ENCODE data around the gene NSMCE3.

NSMCE3 gene

GRCh38 chr15:29239395-29239794, 30.2 kb downstream of the NSMCE3 start:
- H3K36me3 ChIP-seq (ENCODE audit: insufficient read depth, low read length), result no peaks in the 10 kb centered on the region
- no peaks in the 10 kb centered on the region for H3F3A ChIP-seq (ENCODE audit: insufficient read depth, low read length)
- TF ChIP-seq EZH2 (IDR thresholded peaks at IDR 0.05; ENCODE audit: borderline replicate concordance, low read length) (no peak), CTCF (IDR thresholded peaks at IDR 0.05; ENCODE audit: low read length) (no peak)
- no peak overlapping the region for H3K4me2 ChIP-seq (ENCODE audit: low read length)
- H2AFZ ChIP-seq (ENCODE audit: low read length), result no peak overlapping the region
- H3K27me3 ChIP-seq (ENCODE audit: insufficient read depth, low read length), result no peaks in the 10 kb centered on the region; the same call in 1 of the 2 replicates
- H3K9me3 ChIP-seq (ENCODE audit: low read length), result 0 out of 2 replicates have a peak, but pooled peaks cover 3% of the 10 kb centered on the region
- no peaks in the 10 kb centered on the region for H3K79me2 ChIP-seq (ENCODE audit: insufficient read depth, low read length)
- H3K27ac ChIP-seq (ENCODE audit: low read depth, low read length, poor library complexity, severe bottlenecking), result no peak overlapping the region
- H3K9ac ChIP-seq (ENCODE audit: low read length), result no peak overlapping the region
- no peak overlapping the region for H3K4me3 ChIP-seq (ENCODE audit: low read depth, low read length, poor library complexity, severe bottlenecking)
- H3K9me2 ChIP-seq (ENCODE audit: low read depth, low read length), result no peaks in the 10 kb centered on the region
- no peaks in the 10 kb centered on the region for H4K20me1 ChIP-seq (ENCODE audit: insufficient read depth, low read length)
- H3K4me1 ChIP-seq (ENCODE audit: insufficient read depth, low read length, severe bottlenecking), result no peaks in the 10 kb centered on the region

DNA sequence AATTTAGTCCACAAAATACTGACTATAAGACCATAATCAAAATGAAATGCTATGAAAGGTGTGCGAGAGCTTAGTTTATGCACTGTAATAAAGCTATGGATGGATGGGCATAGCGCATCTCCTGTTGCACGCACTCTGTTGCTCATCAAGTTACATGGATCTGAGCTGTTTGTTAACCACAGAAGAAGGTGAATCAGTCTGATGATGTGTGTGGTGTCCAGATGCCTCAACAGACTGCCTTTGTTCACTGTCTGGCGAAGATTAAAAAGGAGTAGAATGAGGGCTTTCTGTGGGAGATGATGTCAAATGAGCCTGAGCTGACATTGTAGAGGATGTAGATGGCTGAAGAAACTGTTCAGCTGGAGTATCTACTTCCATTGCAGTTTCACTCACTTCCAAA, 36.1 kb downstream of the NSMCE3 start:
- no peaks in the 10 kb centered on the region for H3K4me1 ChIP-seq (ENCODE audit: insufficient read depth, low read length, severe bottlenecking)
- no peaks in the 10 kb centered on the region for H4K20me1 ChIP-seq (ENCODE audit: insufficient read depth, low read length)
- no peak overlapping the region for H3K27ac ChIP-seq (ENCODE audit: low read depth, low read length, poor library complexity, severe bottlenecking)
- H3K27me3 ChIP-seq (ENCODE audit: insufficient read depth, low read length), result no peaks in the 10 kb centered on the region; the same call in 1 of the 2 replicates
- no peaks in the 10 kb centered on the region for H3K36me3 ChIP-seq (ENCODE audit: insufficient read depth, low read length)
- no peak overlapping the region for H3K4me3 ChIP-seq (ENCODE audit: low read depth, low read length, poor library complexity, severe bottlenecking)
- no peaks in the 10 kb centered on the region for H3F3A ChIP-seq (ENCODE audit: insufficient read depth, low read length)
- TF ChIP-seq CTCF (IDR thresholded peaks at IDR 0.05; ENCODE audit: low read length) (no peak), EZH2 (IDR thresholded peaks at IDR 0.05; ENCODE audit: borderline replicate concordance, low read length) (no peak)
- 0 out of 2 replicates have a peak, but pooled peaks cover 3% of the 10 kb centered on the region for H3K9me3 ChIP-seq (ENCODE audit: low read length)
- no peak overlapping the region for H3K9ac ChIP-seq (ENCODE audit: low read length)
- no peak overlapping the region for H2AFZ ChIP-seq (ENCODE audit: low read length)
- H3K9me2 ChIP-seq (ENCODE audit: low read depth, low read length), result no peaks in the 10 kb centered on the region
- no peak overlapping the region for H3K4me2 ChIP-seq (ENCODE audit: low read length)
- H3K79me2 ChIP-seq (ENCODE audit: insufficient read depth, low read length), result no peaks in the 10 kb centered on the region

DNA sequence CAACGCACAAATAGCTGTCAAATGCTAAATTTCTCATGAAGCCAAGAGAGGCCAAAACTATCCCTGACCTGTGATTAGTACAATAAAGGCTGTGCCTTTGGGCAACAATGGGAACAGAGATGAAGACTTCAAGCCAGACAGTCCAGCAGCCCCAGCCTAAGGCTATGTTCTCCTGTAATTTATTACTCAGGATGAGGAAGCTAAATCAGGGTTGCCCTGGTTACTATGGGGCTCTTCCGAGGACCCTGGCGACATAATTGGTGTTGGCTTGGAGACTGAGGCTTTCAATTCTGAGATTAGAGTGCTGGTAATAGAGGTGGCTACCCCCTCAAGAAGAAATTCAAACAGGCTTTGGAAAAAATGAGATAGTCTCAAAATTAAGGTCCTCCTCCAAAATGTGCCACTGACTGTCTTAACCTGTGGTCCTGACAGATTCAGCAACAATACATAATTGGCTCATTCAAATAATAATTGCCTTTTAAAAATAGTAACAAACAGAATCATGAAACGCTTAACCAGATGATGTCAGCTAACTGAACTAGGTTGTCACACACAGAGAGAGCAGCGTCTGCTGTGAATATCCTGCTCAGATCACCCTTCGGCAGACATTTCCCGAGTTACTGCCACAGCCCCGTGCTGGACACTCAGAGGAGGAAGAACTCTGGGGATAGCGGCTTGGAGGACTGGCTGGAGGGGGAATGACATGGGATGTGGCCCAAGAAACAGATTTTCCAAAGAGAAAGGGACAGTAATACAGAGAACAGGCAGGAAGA, 43.0 kb downstream of the NSMCE3 start:
- Histone ChIP-seq H3K27ac (ENCODE audit: low read depth, low read length, poor library complexity, severe bottlenecking) (no peak overlapping the region), H3K79me2 (ENCODE audit: insufficient read depth, low read length) (no peaks in the 10 kb centered on the region), H3F3A (ENCODE audit: insufficient read depth, low read length) (no peaks in the 10 kb centered on the region), H3K9me2 (ENCODE audit: low read depth, low read length) (no peaks in the 10 kb centered on the region), H3K27me3 (ENCODE audit: insufficient read depth, low read length) (peaks cover 7% of the 10 kb centered on the region; the same call in 1 of the 2 replicates), H2AFZ (ENCODE audit: low read length) (no peak overlapping the region), H3K9me3 (ENCODE audit: low read length) (no peaks in the 10 kb centered on the region), H4K20me1 (ENCODE audit: insufficient read depth, low read length) (no peaks in the 10 kb centered on the region), H3K4me1 (ENCODE audit: insufficient read depth, low read length, severe bottlenecking) (no peaks in the 10 kb centered on the region), H3K4me3 (ENCODE audit: low read depth, low read length, poor library complexity, severe bottlenecking) (no peak overlapping the region), H3K4me2 (ENCODE audit: low read length) (no peak overlapping the region), H3K36me3 (ENCODE audit: insufficient read depth, low read length) (no peaks in the 10 kb centered on the region), H3K9ac (ENCODE audit: low read length) (no peak overlapping the region)
- no peak for TF ChIP-seq EZH2 (IDR thresholded peaks at IDR 0.05; ENCODE audit: borderline replicate concordance, low read length)
- TF ChIP-seq CTCF (IDR thresholded peaks at IDR 0.05; ENCODE audit: low read length), result no peak

Measured in OCI-LY1 (cell line).